ENCODE data around the gene CDR2.

The CDR2 gene

DNA sequence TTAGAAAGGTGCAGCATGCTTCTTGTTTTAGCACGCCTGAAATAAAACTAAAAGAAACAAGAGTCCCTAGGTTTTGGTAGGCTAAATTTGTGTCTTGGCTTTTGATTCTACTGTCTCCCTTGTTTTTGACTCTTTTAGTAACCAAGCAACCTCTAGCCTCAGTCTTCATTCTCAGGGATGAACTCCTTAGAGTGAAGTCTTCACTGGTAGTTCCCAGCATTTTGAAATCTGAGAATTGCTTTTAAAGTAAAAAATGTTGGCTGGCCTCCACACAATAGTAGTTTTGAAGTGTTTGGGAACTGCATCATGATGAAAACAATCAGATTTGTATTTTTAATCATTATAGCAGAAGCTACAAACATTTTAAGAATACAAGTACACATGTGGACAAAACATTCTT, 6.1 kb upstream of the CDR2 start:
- Histone ChIP-seq H3K36me3 (ENCODE audit: control insufficient read depth in 4 of 4, insufficient read depth in 4 of 4, low read length in 3 of 4) (no peaks in the 10 kb centered on the region), H3K27me3 (replicated peaks in 2 of 5; ENCODE audit: control insufficient read depth in 4 of 5, insufficient read depth in 5 of 5, low read length in 4 of 5) (peaks cover 0 to 2% (median 0%) of the 10 kb centered on the region in 5 experiments), H3K4me3 (ENCODE audit: control insufficient read depth in 1 of 7, extremely low read depth in 1 of 7, insufficient read depth in 4 of 7, low read depth in 2 of 7, low read length in 6 of 7) (no peak overlapping the region), H3K4me1 (ENCODE audit: control extremely low read depth in 1 of 4, control insufficient read depth in 4 of 4, insufficient read depth in 4 of 4, low read length in 3 of 4) (peaks cover 0 to 1% (median 0%) of the 10 kb centered on the region in 4 experiments), H3K9me3 (ENCODE audit: control extremely low read depth in 1 of 5, control insufficient read depth in 4 of 5, insufficient read depth in 2 of 5, low read depth in 1 of 5, low read length in 4 of 5) (no peaks in the 10 kb centered on the region), H3K27ac (ENCODE audit: insufficient read depth in 1 of 2, low read depth in 1 of 2, low read length in 2 of 2, poor library complexity in 1 of 2, severe bottlenecking in 2 of 2) (no peak overlapping the region)
- POLR2A ChIA-PET = no interaction called here
- no peak for DNase-seq
- CTCF ChIA-PET = no interaction called here
- WGBS (ENCODE audit: insufficient coverage) = 100% methylated on average over 1 of the region's 1 CpG

GRCh38 chr16:22379656-22380055, 5.2 kb upstream of the CDR2 start:
- ChIA-PET POLR2A (no interaction called here), CTCF (no interaction called here)
- Histone ChIP-seq H3K36me3 (ENCODE audit: control insufficient read depth in 4 of 4, insufficient read depth in 4 of 4, low read length in 3 of 4) (no peaks in the 10 kb centered on the region), H3K4me3 (ENCODE audit: control insufficient read depth in 1 of 7, extremely low read depth in 1 of 7, insufficient read depth in 4 of 7, low read depth in 2 of 7, low read length in 6 of 7) (no peak overlapping the region), H3K27ac (ENCODE audit: insufficient read depth in 1 of 2, low read depth in 1 of 2, low read length in 2 of 2, poor library complexity in 1 of 2, severe bottlenecking in 2 of 2) (no peak overlapping the region), H3K9me3 (ENCODE audit: control extremely low read depth in 1 of 5, control insufficient read depth in 4 of 5, insufficient read depth in 2 of 5, low read depth in 1 of 5, low read length in 4 of 5) (no peaks in the 10 kb centered on the region), H3K27me3 (replicated peaks in 2 of 5; ENCODE audit: control insufficient read depth in 4 of 5, insufficient read depth in 5 of 5, low read length in 4 of 5) (peaks cover 0 to 7% (median 0%) of the 10 kb centered on the region in 5 experiments), H3K4me1 (ENCODE audit: control extremely low read depth in 1 of 4, control insufficient read depth in 4 of 4, insufficient read depth in 4 of 4, low read length in 3 of 4) (peaks cover 0 to 10% (median 8%) of the 10 kb centered on the region in 4 experiments)
- DNase-seq = no peak
- no CpG with 5 or more reads among the region's 7 CpGs for WGBS (ENCODE audit: insufficient coverage)

GRCh38 chr16:22375963-22376640, 1.7 kb upstream of the CDR2 start:
- no peak overlapping the region for H3K4me3 ChIP-seq (ENCODE audit: control insufficient read depth in 1 of 7, extremely low read depth in 1 of 7, insufficient read depth in 4 of 7, low read depth in 2 of 7, low read length in 6 of 7)
- CTCF ChIA-PET = interaction anchor here (0.6 kb wide), 1 partner anchor 1599 kb away, joined by 3 read pairs; no protein-coding TSS in a partner anchor
- peaks cover 0 to 15% (median 0%) of the 10 kb centered on the region in 5 experiments for H3K27me3 ChIP-seq (replicated peaks in 2 of 5; ENCODE audit: control insufficient read depth in 4 of 5, insufficient read depth in 5 of 5, low read length in 4 of 5)
- POLR2A ChIA-PET = no interaction called here
- WGBS (ENCODE audit: insufficient coverage) = 96% methylated on average over 5 of the region's 8 CpGs
- no peaks in the 10 kb centered on the region for H3K9me3 ChIP-seq (ENCODE audit: control extremely low read depth in 1 of 5, control insufficient read depth in 4 of 5, insufficient read depth in 2 of 5, low read depth in 1 of 5, low read length in 4 of 5)
- H3K4me1 ChIP-seq (ENCODE audit: control extremely low read depth in 1 of 4, control insufficient read depth in 4 of 4, insufficient read depth in 4 of 4, low read length in 3 of 4) = peaks cover 0 to 26% (median 16%) of the 10 kb centered on the region in 4 experiments
- DNase-seq = no peak
- H3K36me3 ChIP-seq (ENCODE audit: control insufficient read depth in 4 of 4, insufficient read depth in 4 of 4, low read length in 3 of 4) = no peaks in the 10 kb centered on the region
- H3K27ac ChIP-seq (ENCODE audit: insufficient read depth in 1 of 2, low read depth in 1 of 2, low read length in 2 of 2, poor library complexity in 1 of 2, severe bottlenecking in 2 of 2) = no peak overlapping the region

GRCh38 chr16:22375117-22375962, 921 bp upstream of the CDR2 start:
- CTCF ChIA-PET = interaction anchor here (1.0 kb wide), 1 partner anchor 24 kb away, joined by 4 read pairs; no protein-coding TSS in a partner anchor
- 12% methylated on average over 16 of the region's 28 CpGs for WGBS (ENCODE audit: insufficient coverage)
- Histone ChIP-seq H3K27me3 (replicated peaks in 2 of 5; ENCODE audit: control insufficient read depth in 4 of 5, insufficient read depth in 5 of 5, low read length in 4 of 5) (peaks cover 0 to 15% (median 0%) of the 10 kb centered on the region in 5 experiments), H3K27ac (ENCODE audit: insufficient read depth in 1 of 2, low read depth in 1 of 2, low read length in 2 of 2, poor library complexity in 1 of 2, severe bottlenecking in 2 of 2) (no peak overlapping the region), H3K9me3 (ENCODE audit: control extremely low read depth in 1 of 5, control insufficient read depth in 4 of 5, insufficient read depth in 2 of 5, low read depth in 1 of 5, low read length in 4 of 5) (no peaks in the 10 kb centered on the region), H3K36me3 (ENCODE audit: control insufficient read depth in 4 of 4, insufficient read depth in 4 of 4, low read length in 3 of 4) (peaks cover 0 to 1% (median 0%) of the 10 kb centered on the region in 4 experiments), H3K4me1 (ENCODE audit: control extremely low read depth in 1 of 4, control insufficient read depth in 4 of 4, insufficient read depth in 4 of 4, low read length in 3 of 4) (peaks cover 0 to 28% (median 16%) of the 10 kb centered on the region in 4 experiments), H3K4me3 (ENCODE audit: control insufficient read depth in 1 of 7, extremely low read depth in 1 of 7, insufficient read depth in 4 of 7, low read depth in 2 of 7, low read length in 6 of 7) (peak overlapping the region; percentile 57 to 86 (median 75))
- POLR2A ChIA-PET = interaction anchor here (0.7 kb wide), 2 partner anchors 28 to 67 kb away, joined by 3 read pairs; no protein-coding TSS in a partner anchor
- DNase-seq = peak in 2 of 3 donors; percentile 19

GRCh38 chr16:22373662-22374310, 633 bp downstream of the CDR2 start:
- DNase-seq = peak in 2 of 3 donors; percentile 28 to 52
- Histone ChIP-seq H3K9me3 (ENCODE audit: control extremely low read depth in 1 of 5, control insufficient read depth in 4 of 5, insufficient read depth in 2 of 5, low read depth in 1 of 5, low read length in 4 of 5) (no peaks in the 10 kb centered on the region), H3K27ac (ENCODE audit: insufficient read depth in 1 of 2, low read depth in 1 of 2, low read length in 2 of 2, poor library complexity in 1 of 2, severe bottlenecking in 2 of 2) (peak overlapping the region in 1 of 2 experiments; percentile 49), H3K4me3 (ENCODE audit: control insufficient read depth in 1 of 7, extremely low read depth in 1 of 7, insufficient read depth in 4 of 7, low read depth in 2 of 7, low read length in 6 of 7) (peak overlapping the region; percentile 57 to 86 (median 75)), H3K4me1 (ENCODE audit: control extremely low read depth in 1 of 4, control insufficient read depth in 4 of 4, insufficient read depth in 4 of 4, low read length in 3 of 4) (peaks cover 10 to 41% (median 19%) of the 10 kb centered on the region in 4 experiments), H3K36me3 (ENCODE audit: control insufficient read depth in 4 of 4, insufficient read depth in 4 of 4, low read length in 3 of 4) (peaks cover 0 to 3% (median 0%) of the 10 kb centered on the region in 4 experiments), H3K27me3 (replicated peaks in 2 of 5; ENCODE audit: control insufficient read depth in 4 of 5, insufficient read depth in 5 of 5, low read length in 4 of 5) (peaks cover 0 to 15% (median 0%) of the 10 kb centered on the region in 5 experiments)
- WGBS (ENCODE audit: insufficient coverage) = 6% methylated on average over 38 of the region's 51 CpGs
- ChIA-PET CTCF (no interaction called here), POLR2A (interaction anchor here (0.6 kb wide), 1 partner anchor 29 kb away, joined by 3 read pairs; no protein-coding TSS in a partner anchor)

- no peak for DNase-seq
- Histone ChIP-seq H3K4me3 (ENCODE audit: control insufficient read depth in 1 of 7, extremely low read depth in 1 of 7, insufficient read depth in 4 of 7, low read depth in 2 of 7, low read length in 6 of 7) (peak overlapping the region in 4 of 7 experiments; percentile 71 to 86 (median 81)), H3K9me3 (ENCODE audit: control extremely low read depth in 1 of 5, control insufficient read depth in 4 of 5, insufficient read depth in 2 of 5, low read depth in 1 of 5, low read length in 4 of 5) (no peaks in the 10 kb centered on the region), H3K36me3 (ENCODE audit: control insufficient read depth in 4 of 4, insufficient read depth in 4 of 4, low read length in 3 of 4) (peaks cover 0 to 3% (median 0%) of the 10 kb centered on the region in 4 experiments), H3K4me1 (ENCODE audit: control extremely low read depth in 1 of 4, control insufficient read depth in 4 of 4, insufficient read depth in 4 of 4, low read length in 3 of 4) (peaks cover 10 to 41% (median 19%) of the 10 kb centered on the region in 4 experiments), H3K27ac (ENCODE audit: insufficient read depth in 1 of 2, low read depth in 1 of 2, low read length in 2 of 2, poor library complexity in 1 of 2, severe bottlenecking in 2 of 2) (peak overlapping the region in 1 of 2 experiments; percentile 49), H3K27me3 (replicated peaks in 2 of 5; ENCODE audit: control insufficient read depth in 4 of 5, insufficient read depth in 5 of 5, low read length in 4 of 5) (peaks cover 0 to 15% (median 0%) of the 10 kb centered on the region in 5 experiments)
- WGBS (ENCODE audit: insufficient coverage) = 82% methylated on average over 9 of the region's 14 CpGs
- POLR2A ChIA-PET = interaction anchor here (0.6 kb wide), 1 partner anchor 30 kb away, joined by 3 read pairs; no protein-coding TSS in a partner anchor
- CTCF ChIA-PET = no interaction called here
These were observed 1.3 kb downstream of the CDR2 start for GRCh38 chr16:22372882-22373661.
